GM23338 (cell line): ENCODE measurements around the gene CEP89.

Experiments
- CREB1 ChIP-seq: fragments of 250-450 bp; sonication (Bioruptor Pico); IDR thresholded peaks from 2 replicates; pipeline ENCODE4 v1.5.0; 2020; ENCODE audit warnings: low read depth, mild to moderate bottlenecking, moderate library complexity
- EZH2 ChIP-seq: fragments of 200-600 bp; sonication (generic); IDR thresholded peaks from one replicate; pipeline ENCODE4 v1.8.0; 2017; ENCODE audit warnings: antibody characterized with exemption, mild to moderate bottlenecking, low read depth; ENCODE audit not compliant: unreplicated experiment
- EZH2phosphoT487 ChIP-seq: fragments of 200-600 bp; sonication (generic); IDR thresholded peaks from one replicate; pipeline ENCODE4 v1.8.1; 2018; ENCODE audit warnings: antibody characterized with exemption; ENCODE audit not compliant: unreplicated experiment
- JUNB ChIP-seq: IDR thresholded peaks from one replicate; pipeline ENCODE4 v1.6.1; 2016; ENCODE audit warnings: antibody characterized with exemption; ENCODE audit not compliant: unreplicated experiment
- POLR2AphosphoS5 ChIP-seq: IDR thresholded peaks from 2 replicates; pipeline ENCODE4 v1.6.1; 2016; ENCODE audit warnings: antibody characterized with exemption, low read depth
- ZNF114 ChIP-seq: fragments of 250-450 bp; sonication (Bioruptor Pico); IDR thresholded peaks from 2 replicates; pipeline ENCODE4 v1.5.0; 2020; ENCODE audit warnings: mild to moderate bottlenecking, moderate library complexity
- ZNF331 ChIP-seq: fragments of 250-450 bp; sonication (Bioruptor Pico); IDR thresholded peaks from 2 replicates; pipeline ENCODE4 v1.5.0; 2020; ENCODE audit warnings: low read depth, mild to moderate bottlenecking, moderate library complexity
- TF ChIP-seq, protein P1 (sequence below), 2 experiments: fragments of 200-600 bp in 1 of 2; sonication (generic) in 1 of 2; conservative IDR thresholded peaks; 2 replicates each; pipeline versions ENCODE4 v1.5.1 to v1.6.1; 2016 to 2017; ENCODE audit warnings: antibody characterized with exemption in 2 of 2, low read depth in 2 of 2, mild to moderate bottlenecking in 2 of 2, moderate library complexity in 1 of 2
- TF ChIP-seq, protein P2 (sequence below): IDR thresholded peaks from one replicate; pipeline ENCODE4 v1.6.1; 2018; ENCODE audit warnings: antibody characterized with exemption; ENCODE audit not compliant: unreplicated experiment
- TF ChIP-seq, protein P3 (sequence below): fragments of 250-450 bp; sonication (Bioruptor Pico); IDR thresholded peaks from 2 replicates; pipeline ENCODE4 v1.5.0; 2020; ENCODE audit warnings: mild to moderate bottlenecking, moderate library complexity

GRCh38 chr19:32876919-32877285, 94.9 kb downstream of the CEP89 start:
- TF ChIP-seq, protein P1, sequence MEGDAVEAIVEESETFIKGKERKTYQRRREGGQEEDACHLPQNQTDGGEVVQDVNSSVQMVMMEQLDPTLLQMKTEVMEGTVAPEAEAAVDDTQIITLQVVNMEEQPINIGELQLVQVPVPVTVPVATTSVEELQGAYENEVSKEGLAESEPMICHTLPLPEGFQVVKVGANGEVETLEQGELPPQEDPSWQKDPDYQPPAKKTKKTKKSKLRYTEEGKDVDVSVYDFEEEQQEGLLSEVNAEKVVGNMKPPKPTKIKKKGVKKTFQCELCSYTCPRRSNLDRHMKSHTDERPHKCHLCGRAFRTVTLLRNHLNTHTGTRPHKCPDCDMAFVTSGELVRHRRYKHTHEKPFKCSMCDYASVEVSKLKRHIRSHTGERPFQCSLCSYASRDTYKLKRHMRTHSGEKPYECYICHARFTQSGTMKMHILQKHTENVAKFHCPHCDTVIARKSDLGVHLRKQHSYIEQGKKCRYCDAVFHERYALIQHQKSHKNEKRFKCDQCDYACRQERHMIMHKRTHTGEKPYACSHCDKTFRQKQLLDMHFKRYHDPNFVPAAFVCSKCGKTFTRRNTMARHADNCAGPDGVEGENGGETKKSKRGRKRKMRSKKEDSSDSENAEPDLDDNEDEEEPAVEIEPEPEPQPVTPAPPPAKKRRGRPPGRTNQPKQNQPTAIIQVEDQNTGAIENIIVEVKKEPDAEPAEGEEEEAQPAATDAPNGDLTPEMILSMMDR (conservative IDR thresholded peaks at IDR 0.05; ENCODE audit: low read depth in 2 of 2), result no peak
- TF ChIP-seq, protein P2, sequence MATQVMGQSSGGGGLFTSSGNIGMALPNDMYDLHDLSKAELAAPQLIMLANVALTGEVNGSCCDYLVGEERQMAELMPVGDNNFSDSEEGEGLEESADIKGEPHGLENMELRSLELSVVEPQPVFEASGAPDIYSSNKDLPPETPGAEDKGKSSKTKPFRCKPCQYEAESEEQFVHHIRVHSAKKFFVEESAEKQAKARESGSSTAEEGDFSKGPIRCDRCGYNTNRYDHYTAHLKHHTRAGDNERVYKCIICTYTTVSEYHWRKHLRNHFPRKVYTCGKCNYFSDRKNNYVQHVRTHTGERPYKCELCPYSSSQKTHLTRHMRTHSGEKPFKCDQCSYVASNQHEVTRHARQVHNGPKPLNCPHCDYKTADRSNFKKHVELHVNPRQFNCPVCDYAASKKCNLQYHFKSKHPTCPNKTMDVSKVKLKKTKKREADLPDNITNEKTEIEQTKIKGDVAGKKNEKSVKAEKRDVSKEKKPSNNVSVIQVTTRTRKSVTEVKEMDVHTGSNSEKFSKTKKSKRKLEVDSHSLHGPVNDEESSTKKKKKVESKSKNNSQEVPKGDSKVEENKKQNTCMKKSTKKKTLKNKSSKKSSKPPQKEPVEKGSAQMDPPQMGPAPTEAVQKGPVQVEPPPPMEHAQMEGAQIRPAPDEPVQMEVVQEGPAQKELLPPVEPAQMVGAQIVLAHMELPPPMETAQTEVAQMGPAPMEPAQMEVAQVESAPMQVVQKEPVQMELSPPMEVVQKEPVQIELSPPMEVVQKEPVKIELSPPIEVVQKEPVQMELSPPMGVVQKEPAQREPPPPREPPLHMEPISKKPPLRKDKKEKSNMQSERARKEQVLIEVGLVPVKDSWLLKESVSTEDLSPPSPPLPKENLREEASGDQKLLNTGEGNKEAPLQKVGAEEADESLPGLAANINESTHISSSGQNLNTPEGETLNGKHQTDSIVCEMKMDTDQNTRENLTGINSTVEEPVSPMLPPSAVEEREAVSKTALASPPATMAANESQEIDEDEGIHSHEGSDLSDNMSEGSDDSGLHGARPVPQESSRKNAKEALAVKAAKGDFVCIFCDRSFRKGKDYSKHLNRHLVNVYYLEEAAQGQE, result no peak
- TF ChIP-seq POLR2AphosphoS5 (no peak), EZH2 (no peak), ZNF114 (no peak), CREB1 (CRISPR knock-in tag) (no peak), EZH2phosphoT487 (no peak), JUNB (no peak), ZNF331 (CRISPR knock-in tag) (no peak)
- TF ChIP-seq, protein P3, sequence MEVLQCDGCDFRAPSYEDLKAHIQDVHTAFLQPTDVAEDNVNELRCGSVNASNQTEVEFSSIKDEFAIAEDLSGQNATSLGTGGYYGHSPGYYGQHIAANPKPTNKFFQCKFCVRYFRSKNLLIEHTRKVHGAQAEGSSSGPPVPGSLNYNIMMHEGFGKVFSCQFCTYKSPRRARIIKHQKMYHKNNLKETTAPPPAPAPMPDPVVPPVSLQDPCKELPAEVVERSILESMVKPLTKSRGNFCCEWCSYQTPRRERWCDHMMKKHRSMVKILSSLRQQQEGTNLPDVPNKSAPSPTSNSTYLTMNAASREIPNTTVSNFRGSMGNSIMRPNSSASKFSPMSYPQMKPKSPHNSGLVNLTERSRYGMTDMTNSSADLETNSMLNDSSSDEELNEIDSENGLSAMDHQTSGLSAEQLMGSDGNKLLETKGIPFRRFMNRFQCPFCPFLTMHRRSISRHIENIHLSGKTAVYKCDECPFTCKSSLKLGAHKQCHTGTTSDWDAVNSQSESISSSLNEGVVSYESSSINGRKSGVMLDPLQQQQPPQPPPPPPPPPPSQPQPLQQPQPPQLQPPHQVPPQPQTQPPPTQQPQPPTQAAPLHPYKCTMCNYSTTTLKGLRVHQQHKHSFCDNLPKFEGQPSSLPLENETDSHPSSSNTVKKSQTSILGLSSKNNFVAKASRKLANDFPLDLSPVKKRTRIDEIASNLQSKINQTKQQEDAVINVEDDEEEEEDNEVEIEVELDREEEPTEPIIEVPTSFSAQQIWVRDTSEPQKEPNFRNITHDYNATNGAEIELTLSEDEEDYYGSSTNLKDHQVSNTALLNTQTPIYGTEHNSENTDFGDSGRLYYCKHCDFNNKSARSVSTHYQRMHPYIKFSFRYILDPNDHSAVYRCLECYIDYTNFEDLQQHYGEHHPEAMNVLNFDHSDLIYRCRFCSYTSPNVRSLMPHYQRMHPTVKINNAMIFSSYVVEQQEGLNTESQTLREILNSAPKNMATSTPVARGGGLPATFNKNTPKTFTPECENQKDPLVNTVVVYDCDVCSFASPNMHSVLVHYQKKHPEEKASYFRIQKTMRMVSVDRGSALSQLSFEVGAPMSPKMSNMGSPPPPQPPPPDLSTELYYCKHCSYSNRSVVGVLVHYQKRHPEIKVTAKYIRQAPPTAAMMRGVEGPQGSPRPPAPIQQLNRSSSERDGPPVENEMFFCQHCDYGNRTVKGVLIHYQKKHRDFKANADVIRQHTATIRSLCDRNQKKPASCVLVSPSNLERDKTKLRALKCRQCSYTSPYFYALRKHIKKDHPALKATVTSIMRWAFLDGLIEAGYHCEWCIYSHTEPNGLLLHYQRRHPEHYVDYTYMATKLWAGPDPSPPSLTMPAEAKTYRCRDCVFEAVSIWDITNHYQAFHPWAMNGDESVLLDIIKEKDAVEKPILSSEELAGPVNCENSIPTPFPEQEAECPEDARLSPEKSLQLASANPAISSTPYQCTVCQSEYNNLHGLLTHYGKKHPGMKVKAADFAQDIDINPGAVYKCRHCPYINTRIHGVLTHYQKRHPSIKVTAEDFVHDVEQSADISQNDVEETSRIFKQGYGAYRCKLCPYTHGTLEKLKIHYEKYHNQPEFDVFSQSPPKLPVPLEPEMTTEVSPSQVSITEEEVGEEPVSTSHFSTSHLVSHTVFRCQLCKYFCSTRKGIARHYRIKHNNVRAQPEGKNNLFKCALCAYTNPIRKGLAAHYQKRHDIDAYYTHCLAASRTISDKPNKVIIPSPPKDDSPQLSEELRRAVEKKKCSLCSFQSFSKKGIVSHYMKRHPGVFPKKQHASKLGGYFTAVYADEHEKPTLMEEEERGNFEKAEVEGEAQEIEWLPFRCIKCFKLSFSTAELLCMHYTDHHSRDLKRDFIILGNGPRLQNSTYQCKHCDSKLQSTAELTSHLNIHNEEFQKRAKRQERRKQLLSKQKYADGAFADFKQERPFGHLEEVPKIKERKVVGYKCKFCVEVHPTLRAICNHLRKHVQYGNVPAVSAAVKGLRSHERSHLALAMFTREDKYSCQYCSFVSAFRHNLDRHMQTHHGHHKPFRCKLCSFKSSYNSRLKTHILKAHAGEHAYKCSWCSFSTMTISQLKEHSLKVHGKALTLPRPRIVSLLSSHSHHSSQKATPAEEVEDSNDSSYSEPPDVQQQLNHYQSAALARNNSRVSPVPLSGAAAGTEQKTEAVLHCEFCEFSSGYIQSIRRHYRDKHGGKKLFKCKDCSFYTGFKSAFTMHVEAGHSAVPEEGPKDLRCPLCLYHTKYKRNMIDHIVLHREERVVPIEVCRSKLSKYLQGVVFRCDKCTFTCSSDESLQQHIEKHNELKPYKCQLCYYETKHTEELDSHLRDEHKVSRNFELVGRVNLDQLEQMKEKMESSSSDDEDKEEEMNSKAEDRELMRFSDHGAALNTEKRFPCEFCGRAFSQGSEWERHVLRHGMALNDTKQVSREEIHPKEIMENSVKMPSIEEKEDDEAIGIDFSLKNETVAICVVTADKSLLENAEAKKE (CRISPR knock-in tag), result no peak
